ENCODE measurements around the gene KDM5B. TPM values are rescaled to one million over a fixed set of nuclear protein-coding genes. Genes with fewer than 3 reads are reported as not detected.

KDM5B gene
- total and polyA plus RNA-seq, 9 of the 15 experiments (the other 6 are each of a cell fraction or from before 2014, with no cell fraction given): 15.4 to 90.6 (median 57.1) TPM

DNA sequence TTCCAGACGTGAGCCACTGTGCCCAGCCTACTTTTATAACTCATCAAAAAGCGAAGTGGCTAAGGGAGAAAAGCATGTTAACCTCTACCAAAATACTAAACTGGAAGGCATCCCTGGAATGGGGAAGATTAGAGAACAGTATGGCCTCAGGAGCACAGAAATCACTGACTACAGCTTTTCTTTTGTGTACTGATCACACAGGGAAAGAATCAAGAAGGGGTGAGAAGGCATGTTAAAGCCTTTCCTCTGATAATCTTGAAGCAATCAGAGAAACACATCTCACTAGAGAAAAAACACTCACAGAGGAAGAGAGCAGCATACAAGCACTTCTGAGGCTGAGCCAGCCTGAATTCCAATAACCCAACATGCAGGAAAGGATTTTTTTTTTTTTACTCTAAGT, 13.2 kb upstream of the KDM5B start:
- no peak for ATAC-seq
- CTCF ChIA-PET (ENCODE audit: low intra/inter-chr PET ratio): no interaction called here
- POLR2A ChIA-PET: interaction anchor here (0.5 to 1.7 kb wide), 3 partner anchors 14 to 473 kb away, joined by 3 read pairs; partner anchors contain the start of gene PPP1R12B

More for the DNA sequence above, 13.2 kb upstream of the KDM5B start:
- peaks cover 6 to 14% of the 10 kb centered on the region in 2 experiments; a peak in 4 of 5 replicates for H3K4me1 ChIP-seq (replicated peaks in 1 of 2; ENCODE audit: control insufficient read depth in 2 of 2, insufficient read depth in 2 of 2, low read length in 2 of 2)
- H3K9me1 ChIP-seq (ENCODE audit: control insufficient read depth, insufficient read depth, low read length): no peaks in the 10 kb centered on the region
- no peak overlapping the region for H3K27ac ChIP-seq (ENCODE audit: extremely low read depth, low read depth, low read length)
- no TSS peak for BruUV-seq (replicated peaks)
- H3K79me2 ChIP-seq (ENCODE audit: control insufficient read depth, insufficient read depth, low read length): no peaks in the 10 kb centered on the region
- no peaks in the 10 kb centered on the region for H3K9me3 ChIP-seq (replicated peaks; ENCODE audit: control insufficient read depth, insufficient read depth, low read depth, low read length)
- H4K20me1 ChIP-seq (replicated peaks; ENCODE audit: control insufficient read depth, insufficient read depth, low read length): peaks cover 6% of the 10 kb centered on the region
- 13% methylated on average over 2 of the region's 2 CpGs for WGBS (ENCODE audit: insufficient coverage, low coverage, missing lambda C conversion rate)
- H3K9ac ChIP-seq (ENCODE audit: insufficient read depth in 1 of 2, low read depth in 2 of 2, low read length in 2 of 2): no peak overlapping the region
- intact Hi-C loops (cut with micrococcal nuclease) (no loop called here), in situ Hi-C loops (cut with MboI) (no loop called here)
- peaks cover 35 to 47% of the 10 kb centered on the region in 2 experiments for H3K27me3 ChIP-seq (ENCODE audit: control insufficient read depth in 2 of 2, insufficient read depth in 2 of 2, low read length in 2 of 2)
- no peak overlapping the region for H3K4me2 ChIP-seq (ENCODE audit: insufficient read depth, low read length)
- TF ChIP-seq NCOA4 (IDR thresholded peaks at IDR 0.05; ENCODE audit: partially characterized antibody) (no peak), SMARCB1 (IDR thresholded peaks at IDR 0.05; ENCODE audit: insufficient read length, low read depth) (no peak), AFF1 (IDR thresholded peaks at IDR 0.05; ENCODE audit: low read depth in 1 of 2, partially characterized antibody in 2 of 2) (no peak)
- TF ChIP-seq, protein P1, sequence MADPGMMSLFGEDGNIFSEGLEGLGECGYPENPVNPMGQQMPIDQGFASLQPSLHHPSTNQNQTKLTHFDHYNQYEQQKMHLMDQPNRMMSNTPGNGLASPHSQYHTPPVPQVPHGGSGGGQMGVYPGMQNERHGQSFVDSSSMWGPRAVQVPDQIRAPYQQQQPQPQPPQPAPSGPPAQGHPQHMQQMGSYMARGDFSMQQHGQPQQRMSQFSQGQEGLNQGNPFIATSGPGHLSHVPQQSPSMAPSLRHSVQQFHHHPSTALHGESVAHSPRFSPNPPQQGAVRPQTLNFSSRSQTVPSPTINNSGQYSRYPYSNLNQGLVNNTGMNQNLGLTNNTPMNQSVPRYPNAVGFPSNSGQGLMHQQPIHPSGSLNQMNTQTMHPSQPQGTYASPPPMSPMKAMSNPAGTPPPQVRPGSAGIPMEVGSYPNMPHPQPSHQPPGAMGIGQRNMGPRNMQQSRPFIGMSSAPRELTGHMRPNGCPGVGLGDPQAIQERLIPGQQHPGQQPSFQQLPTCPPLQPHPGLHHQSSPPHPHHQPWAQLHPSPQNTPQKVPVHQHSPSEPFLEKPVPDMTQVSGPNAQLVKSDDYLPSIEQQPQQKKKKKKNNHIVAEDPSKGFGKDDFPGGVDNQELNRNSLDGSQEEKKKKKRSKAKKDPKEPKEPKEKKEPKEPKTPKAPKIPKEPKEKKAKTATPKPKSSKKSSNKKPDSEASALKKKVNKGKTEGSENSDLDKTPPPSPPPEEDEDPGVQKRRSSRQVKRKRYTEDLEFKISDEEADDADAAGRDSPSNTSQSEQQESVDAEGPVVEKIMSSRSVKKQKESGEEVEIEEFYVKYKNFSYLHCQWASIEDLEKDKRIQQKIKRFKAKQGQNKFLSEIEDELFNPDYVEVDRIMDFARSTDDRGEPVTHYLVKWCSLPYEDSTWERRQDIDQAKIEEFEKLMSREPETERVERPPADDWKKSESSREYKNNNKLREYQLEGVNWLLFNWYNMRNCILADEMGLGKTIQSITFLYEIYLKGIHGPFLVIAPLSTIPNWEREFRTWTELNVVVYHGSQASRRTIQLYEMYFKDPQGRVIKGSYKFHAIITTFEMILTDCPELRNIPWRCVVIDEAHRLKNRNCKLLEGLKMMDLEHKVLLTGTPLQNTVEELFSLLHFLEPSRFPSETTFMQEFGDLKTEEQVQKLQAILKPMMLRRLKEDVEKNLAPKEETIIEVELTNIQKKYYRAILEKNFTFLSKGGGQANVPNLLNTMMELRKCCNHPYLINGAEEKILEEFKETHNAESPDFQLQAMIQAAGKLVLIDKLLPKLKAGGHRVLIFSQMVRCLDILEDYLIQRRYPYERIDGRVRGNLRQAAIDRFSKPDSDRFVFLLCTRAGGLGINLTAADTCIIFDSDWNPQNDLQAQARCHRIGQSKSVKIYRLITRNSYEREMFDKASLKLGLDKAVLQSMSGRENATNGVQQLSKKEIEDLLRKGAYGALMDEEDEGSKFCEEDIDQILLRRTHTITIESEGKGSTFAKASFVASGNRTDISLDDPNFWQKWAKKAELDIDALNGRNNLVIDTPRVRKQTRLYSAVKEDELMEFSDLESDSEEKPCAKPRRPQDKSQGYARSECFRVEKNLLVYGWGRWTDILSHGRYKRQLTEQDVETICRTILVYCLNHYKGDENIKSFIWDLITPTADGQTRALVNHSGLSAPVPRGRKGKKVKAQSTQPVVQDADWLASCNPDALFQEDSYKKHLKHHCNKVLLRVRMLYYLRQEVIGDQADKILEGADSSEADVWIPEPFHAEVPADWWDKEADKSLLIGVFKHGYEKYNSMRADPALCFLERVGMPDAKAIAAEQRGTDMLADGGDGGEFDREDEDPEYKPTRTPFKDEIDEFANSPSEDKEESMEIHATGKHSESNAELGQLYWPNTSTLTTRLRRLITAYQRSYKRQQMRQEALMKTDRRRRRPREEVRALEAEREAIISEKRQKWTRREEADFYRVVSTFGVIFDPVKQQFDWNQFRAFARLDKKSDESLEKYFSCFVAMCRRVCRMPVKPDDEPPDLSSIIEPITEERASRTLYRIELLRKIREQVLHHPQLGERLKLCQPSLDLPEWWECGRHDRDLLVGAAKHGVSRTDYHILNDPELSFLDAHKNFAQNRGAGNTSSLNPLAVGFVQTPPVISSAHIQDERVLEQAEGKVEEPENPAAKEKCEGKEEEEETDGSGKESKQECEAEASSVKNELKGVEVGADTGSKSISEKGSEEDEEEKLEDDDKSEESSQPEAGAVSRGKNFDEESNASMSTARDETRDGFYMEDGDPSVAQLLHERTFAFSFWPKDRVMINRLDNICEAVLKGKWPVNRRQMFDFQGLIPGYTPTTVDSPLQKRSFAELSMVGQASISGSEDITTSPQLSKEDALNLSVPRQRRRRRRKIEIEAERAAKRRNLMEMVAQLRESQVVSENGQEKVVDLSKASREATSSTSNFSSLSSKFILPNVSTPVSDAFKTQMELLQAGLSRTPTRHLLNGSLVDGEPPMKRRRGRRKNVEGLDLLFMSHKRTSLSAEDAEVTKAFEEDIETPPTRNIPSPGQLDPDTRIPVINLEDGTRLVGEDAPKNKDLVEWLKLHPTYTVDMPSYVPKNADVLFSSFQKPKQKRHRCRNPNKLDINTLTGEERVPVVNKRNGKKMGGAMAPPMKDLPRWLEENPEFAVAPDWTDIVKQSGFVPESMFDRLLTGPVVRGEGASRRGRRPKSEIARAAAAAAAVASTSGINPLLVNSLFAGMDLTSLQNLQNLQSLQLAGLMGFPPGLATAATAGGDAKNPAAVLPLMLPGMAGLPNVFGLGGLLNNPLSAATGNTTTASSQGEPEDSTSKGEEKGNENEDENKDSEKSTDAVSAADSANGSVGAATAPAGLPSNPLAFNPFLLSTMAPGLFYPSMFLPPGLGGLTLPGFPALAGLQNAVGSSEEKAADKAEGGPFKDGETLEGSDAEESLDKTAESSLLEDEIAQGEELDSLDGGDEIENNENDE (IDR thresholded peaks at IDR 0.05; ENCODE audit: low read depth, low read length): no peak
- no peak overlapping the region for H2AFZ ChIP-seq (ENCODE audit: low read depth, low read length)
- no peak for FAIRE-seq
- DNase-seq (ENCODE audit: extremely low read depth in 1 of 4, low spot score in 3 of 4): no peak
- H3K4me3 ChIP-seq: no peak overlapping the region
- H3K36me3 ChIP-seq (ENCODE audit: control insufficient read depth, insufficient read depth, low read length): no peaks in the 10 kb centered on the region

All from K562 (cell line).